D721Med (cell line): ENCODE results near the gene LRP11.
"Not testable (repeated sequence)": the region's sequence is repeated elsewhere in the genome, so short reads cannot be mapped to it uniquely, and the experiment has no call there.

Experiments used
- DNase-seq: peaks from one replicate; pipeline ENCODE4 v3.0.0; 2011; ENCODE audit warnings: low spot score; ENCODE audit not compliant: insufficient read length
- FAIRE-seq: peaks from 2 replicates; lab custom pipeline; 2011; peaks lifted over from hg19 to GRCh38; lab: Jason Lieb, UNC
- CTCF ChIP-seq: IDR thresholded peaks from 2 replicates; pipeline ENCODE4 v1.5.1; 2012; ENCODE audit warnings: mild to moderate bottlenecking, control low read depth; ENCODE audit not compliant: insufficient read depth; ENCODE audit errors: missing control alignments

Gene LRP11

GRCh38 chr6:149855040-149855654, 9.0 kb downstream of the LRP11 start:
- no peak for DNase-seq
- no peak for TF ChIP-seq CTCF
- FAIRE-seq = no peak

- TF ChIP-seq CTCF = no peak
- DNase-seq (no peak), FAIRE-seq (no peak)
Measured at GRCh38 chr6:149854532-149854931, 9.6 kb downstream of the LRP11 start.

- FAIRE-seq, DNase-seq: not testable (repeated sequence)
Measured at GRCh38 chr6:149854017-149854416, 10.1 kb downstream of the LRP11 start.

- TF ChIP-seq CTCF = no peak
- DNase-seq = no peak
- no peak for FAIRE-seq
Measured at GRCh38 chr6:149852881-149853280, 11.3 kb downstream of the LRP11 start.

GRCh38 chr6:149852180-149852579, 12.0 kb downstream of the LRP11 start:
- TF ChIP-seq CTCF = no peak
- no peak for DNase-seq
- FAIRE-seq = no peak

GRCh38 chr6:149851461-149852110, 12.6 kb downstream of the LRP11 start:
- DNase-seq = no peak
- no peak for TF ChIP-seq CTCF
- no peak for FAIRE-seq

- not testable (repeated sequence) for DNase-seq, FAIRE-seq
Measured at GRCh38 chr6:149848343-149848742, 15.8 kb downstream of the LRP11 start.

- DNase-seq = no peak
Measured at GRCh38 chr6:149847939-149848267, 16.3 kb downstream of the LRP11 start.

More at GRCh38 chr6:149847939-149848267, 16.3 kb downstream of the LRP11 start:
- TF ChIP-seq CTCF = no peak
- no peak for FAIRE-seq
